Activated B cell treated with CpG ODN at 0.5 μM for 24 hours (primary cell): Measurements from ENCODE around the gene VPS13D. TPM values are rescaled to one million over a fixed set of nuclear protein-coding genes. Genes with fewer than 3 reads are reported as not detected.

Experiments
- ATAC-seq: fragments of 200-7000 bp; cut with Tn5 transposase; one replicate; pipeline ENCODE4 v1.10.0; 2021; ENCODE audit warnings: low read depth, mild to moderate bottlenecking, moderate library complexity
- CTCF ChIA-PET: fragments of 350-600 bp; sonication (Branson Sonifier 250); formaldehyde crosslinking; loops from one replicate; lab custom pipeline; 2021; ENCODE audit warnings: antibody characterized with exemption; lab: Charles Lee
- POLR2A ChIA-PET: fragments of 350-600 bp; sonication (Branson Sonifier 250); formaldehyde crosslinking; loops from one replicate; lab custom pipeline; 2021; ENCODE audit warnings: antibody characterized with exemption; lab: Charles Lee
- DNase-seq: peaks from one replicate; pipeline ENCODE4 v3.0.0; 2022
- H3K27ac Mint-ChIP-seq: one replicate; pipeline ENCODE4 v1.8.0; 2020; ENCODE audit warnings: mixed read lengths
- H3K27me3 Mint-ChIP-seq: one replicate; pipeline ENCODE4 v1.8.0; 2021; ENCODE audit warnings: mixed read lengths
- H3K36me3 Mint-ChIP-seq: one replicate; pipeline ENCODE4 v1.8.0; 2021; ENCODE audit warnings: low read depth, mixed read lengths
- H3K4me1 Mint-ChIP-seq: one replicate; pipeline ENCODE4 v1.8.0; 2021; ENCODE audit warnings: mixed read lengths
- H3K4me3 Mint-ChIP-seq: one replicate; pipeline ENCODE4 v1.8.0; 2020; ENCODE audit warnings: mild to moderate bottlenecking, mixed read lengths
- H3K9me3 Mint-ChIP-seq: one replicate; pipeline ENCODE4 v1.8.0; 2020; ENCODE audit warnings: mixed read lengths
- CTCF ChIP-seq: fragments of 200-600 bp; IDR thresholded peaks from one replicate; pipeline ENCODE4 v1.8.0; 2022; ENCODE audit warnings: antibody characterized with exemption, mild to moderate bottlenecking
- intact Hi-C: fragments of 100-400 bp; cut with micrococcal nuclease; formaldehyde crosslinking; loops from one replicate; pipeline ENCODE4 v1.15.1; 2024
- total RNA-seq: library from RNA; stranded (reverse); gene quantifications from 2 replicates; pipeline ENCODE4 v1.2.3, GENCODE V29; 2022

VPS13D gene
- total RNA-seq, 1 donor from 2014 or later, result 64.5 TPM

- intact Hi-C loops, result no loop called here
- Mint-ChIP-seq H3K27ac (no peak overlapping the region), H3K4me3 (no peak overlapping the region), H3K9me3 (no peaks in the 10 kb centered on the region), H3K27me3 (no peaks in the 10 kb centered on the region), H3K4me1 (no peaks in the 10 kb centered on the region), H3K36me3 (peaks cover 77% of the 10 kb centered on the region)
- TF ChIP-seq CTCF, result no peak
- POLR2A ChIA-PET, result no interaction called here
- DNase-seq (no peak), ATAC-seq (no peak)
- CTCF ChIA-PET, result no interaction called here
Observed at GRCh38 chr1:12333036-12333785, 103.4 kb downstream of the VPS13D start.

- no peak overlapping the region for H3K4me3 Mint-ChIP-seq
- peaks cover 76% of the 10 kb centered on the region for H3K36me3 Mint-ChIP-seq
- POLR2A ChIA-PET, result no interaction called here
- ATAC-seq (no peak), DNase-seq (no peak)
- CTCF ChIA-PET, result no interaction called here
- no peaks in the 10 kb centered on the region for H3K4me1 Mint-ChIP-seq
- H3K9me3 Mint-ChIP-seq, result no peaks in the 10 kb centered on the region
- intact Hi-C loops, result no loop called here
- TF ChIP-seq CTCF, result no peak
- H3K27ac Mint-ChIP-seq, result no peak overlapping the region
- no peaks in the 10 kb centered on the region for H3K27me3 Mint-ChIP-seq
Observed at GRCh38 chr1:12335815-12336214, 106.0 kb downstream of the VPS13D start.

GRCh38 chr1:12336413-12336812, 106.6 kb downstream of the VPS13D start:
- Mint-ChIP-seq H3K36me3 (peaks cover 70% of the 10 kb centered on the region), H3K27me3 (no peaks in the 10 kb centered on the region), H3K27ac (no peak overlapping the region), H3K9me3 (no peaks in the 10 kb centered on the region), H3K4me1 (no peaks in the 10 kb centered on the region), H3K4me3 (no peak overlapping the region)
- POLR2A ChIA-PET, result no interaction called here
- CTCF ChIA-PET, result no interaction called here
- DNase-seq (no peak), ATAC-seq (no peak)
- intact Hi-C loops, result no loop called here
- no peak for TF ChIP-seq CTCF

- Mint-ChIP-seq H3K27me3 (no peaks in the 10 kb centered on the region), H3K9me3 (no peaks in the 10 kb centered on the region), H3K4me1 (peaks cover 2% of the 10 kb centered on the region), H3K36me3 (peaks cover 69% of the 10 kb centered on the region), H3K4me3 (no peak overlapping the region), H3K27ac (no peak overlapping the region)
- ATAC-seq (no peak), DNase-seq (no peak)
- TF ChIP-seq CTCF, result no peak
- POLR2A ChIA-PET, result no interaction called here
- intact Hi-C loops, result no loop called here
- CTCF ChIA-PET, result no interaction called here
Observed at GRCh38 chr1:12338017-12338416, 108.2 kb downstream of the VPS13D start.

GRCh38 chr1:12338823-12339222, 109.0 kb downstream of the VPS13D start:
- ATAC-seq (no peak), DNase-seq (no peak)
- H3K9me3 Mint-ChIP-seq, result no peaks in the 10 kb centered on the region
- no peak overlapping the region for H3K27ac Mint-ChIP-seq
- POLR2A ChIA-PET, result no interaction called here
- peaks cover 5% of the 10 kb centered on the region for H3K4me1 Mint-ChIP-seq
- no peak for TF ChIP-seq CTCF
- peaks cover 64% of the 10 kb centered on the region for H3K36me3 Mint-ChIP-seq
- H3K27me3 Mint-ChIP-seq, result no peaks in the 10 kb centered on the region
- CTCF ChIA-PET, result no interaction called here
- H3K4me3 Mint-ChIP-seq, result no peak overlapping the region
- intact Hi-C loops, result no loop called here
